DMS153 treated with DMSO at 0.1 percent for 48 hours (cell line): ENCODE data around the gene ZNF446.

Source experiments
- DNase-seq: peaks from one replicate; lab custom pipeline; 2025; ENCODE audit not compliant: unreplicated experiment; lab: John Stamatoyannopoulos, UW

The ZNF446 gene

DNA sequence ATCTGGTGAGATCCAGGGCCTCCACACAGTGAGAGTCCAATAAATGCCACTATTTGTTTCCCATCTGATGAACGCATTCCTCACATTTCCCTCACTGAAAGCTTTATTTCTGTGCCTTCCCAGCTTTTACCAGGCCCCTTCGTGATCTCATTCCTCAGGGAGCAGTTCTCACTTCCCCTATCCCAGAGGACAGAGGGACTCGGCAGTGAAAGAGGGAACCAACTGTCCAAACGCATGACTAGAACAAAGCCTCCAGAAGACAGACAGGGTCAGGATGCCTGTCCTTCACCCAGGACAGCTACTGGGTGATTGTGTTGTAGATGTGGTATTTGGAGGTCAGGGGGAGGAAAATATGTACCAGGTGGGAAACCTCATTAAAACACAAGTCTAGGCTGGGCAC lies 45.5 kb downstream of the ZNF446 start:
- DNase-seq: no peak

DNA sequence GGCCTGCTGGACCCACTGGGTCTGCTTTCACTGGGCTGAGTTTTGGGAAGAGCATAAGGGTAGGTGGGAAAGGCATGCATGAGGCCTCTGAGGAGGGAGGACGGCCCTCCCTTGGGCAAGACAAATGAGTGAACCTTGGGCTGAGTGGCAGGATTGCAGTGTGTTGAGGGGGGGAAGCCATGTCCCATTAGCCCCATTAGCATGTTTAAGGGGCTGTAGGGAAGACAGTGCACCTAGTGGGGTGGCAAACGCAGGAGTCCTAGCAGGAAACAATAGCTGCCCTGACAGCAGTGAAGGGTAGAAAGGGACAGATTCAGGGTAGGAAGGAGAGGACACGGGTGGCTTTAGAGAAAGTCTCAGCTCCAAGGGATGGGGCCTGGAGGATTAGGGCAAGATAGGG lies 46.6 kb downstream of the ZNF446 start:
- DNase-seq: no peak

DNA sequence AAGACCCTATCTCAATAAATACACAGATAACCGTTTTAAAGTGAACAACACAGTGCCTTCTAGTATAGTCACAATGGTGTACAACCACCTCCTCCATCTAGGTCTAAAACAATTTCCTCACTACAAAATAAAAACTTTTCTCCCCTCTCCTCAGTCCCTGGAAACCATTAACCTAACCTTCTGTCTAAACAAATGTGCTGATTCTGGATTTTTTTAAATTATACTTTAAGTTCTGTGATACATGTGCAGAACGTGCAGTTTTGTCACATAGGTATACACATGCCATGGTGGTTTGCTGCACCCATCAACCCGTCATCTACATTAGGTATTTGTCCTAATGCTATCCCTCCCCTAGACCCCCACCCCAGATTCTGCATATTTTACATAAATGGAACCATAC lies 53.3 kb downstream of the ZNF446 start:
- DNase-seq: no peak
